GM10266 (cell line): ENCODE measurements around the gene ETV4.

Source experiments
- DNase-seq: peaks from one replicate; pipeline ENCODE4 v3.0.0; 2012; ENCODE audit errors: extremely low spot score
- CTCF ChIP-seq: IDR thresholded peaks from 2 replicates; pipeline ENCODE4 v1.5.1; 2012; ENCODE audit warnings: mild to moderate bottlenecking, low read depth; ENCODE audit not compliant: control insufficient read depth, insufficient read depth; ENCODE audit errors: missing control alignments

ETV4 gene

DNA sequence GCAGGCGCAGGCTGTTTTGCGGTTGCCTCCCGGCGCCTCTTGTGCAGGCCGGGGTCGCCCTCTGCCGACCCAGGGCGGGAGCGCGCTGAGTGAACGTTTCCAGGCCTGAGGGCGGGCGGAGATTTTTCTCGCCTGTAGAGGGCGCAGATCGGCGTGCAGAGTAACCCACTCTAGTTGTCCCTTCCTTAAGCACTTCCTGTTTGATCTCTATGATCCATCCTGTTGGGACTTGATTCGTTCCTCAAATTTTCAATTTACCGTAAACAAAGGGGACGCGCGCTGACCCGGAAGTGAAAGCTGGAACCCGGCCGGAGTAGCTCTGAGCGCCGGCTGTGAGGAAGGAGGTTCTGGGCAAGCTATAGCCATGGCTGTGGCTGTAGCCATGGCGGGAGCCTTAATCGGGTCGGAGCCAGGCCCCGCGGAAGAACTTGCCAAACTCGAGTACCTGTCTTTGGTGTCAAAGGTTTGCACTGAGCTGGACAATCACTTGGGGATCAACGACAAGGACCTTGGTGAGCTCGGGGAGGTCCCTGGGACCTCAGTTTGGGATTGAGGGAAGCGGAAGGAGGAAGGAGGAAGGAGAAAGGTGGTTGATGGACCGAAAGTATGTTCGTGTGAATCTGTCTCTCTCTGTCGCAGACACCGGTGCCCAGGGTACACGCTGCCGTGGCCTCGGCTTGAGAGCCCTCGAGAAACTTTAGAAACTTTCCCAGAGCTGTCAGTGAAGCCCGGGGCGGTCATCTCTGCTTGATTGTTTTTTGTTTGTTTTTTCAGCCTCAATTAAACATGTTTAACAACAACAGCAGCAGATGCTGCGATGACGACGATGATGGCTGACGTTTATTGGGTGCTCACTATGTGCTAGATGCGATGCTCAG is 62.2 kb downstream of the ETV4 start, which contains the start of gene DHX8:
Gene DHX8, plus strand, starts transcription at position 302 of the 878 bp plus-strand sequence. Its CDS starts 63 bp downstream, at position 365.
- DNase-seq, result peak; percentile 88
- TF ChIP-seq CTCF, result peak; percentile 100

GRCh38 chr17:43482103-43483012 is 63.8 kb downstream of the ETV4 start:
- no peak for DNase-seq
- TF ChIP-seq CTCF, result no peak

GRCh38 chr17:43479948-43480347 is 66.2 kb downstream of the ETV4 start:
- TF ChIP-seq CTCF, result no peak
- no peak for DNase-seq
